Endodermal cell (in vitro differentiated cells): ENCODE results near the gene CPSF4L. TPM values are rescaled to one million over a fixed set of nuclear protein-coding genes. Genes with fewer than 3 reads are reported as not detected.

Experiments
- DNase-seq: peaks from one replicate; pipeline ENCODE4 v3.0.0-alpha.2; 2017
- H3K27ac ChIP-seq: 2 replicates; pipeline ENCODE4 v1.5.1; 2013; ENCODE audit warnings: mild to moderate bottlenecking, low read depth, low read length, moderate library complexity
- H3K27me3 ChIP-seq: 2 replicates; pipeline ENCODE4 v1.6.1; 2013; ENCODE audit warnings: mild to moderate bottlenecking, low read length, moderate library complexity; ENCODE audit not compliant: insufficient read depth, control insufficient read depth, poor library complexity, severe bottlenecking
- H3K36me3 ChIP-seq: 2 replicates; pipeline ENCODE4 v1.7.0; 2013; ENCODE audit warnings: mild to moderate bottlenecking, low read length, moderate library complexity; ENCODE audit not compliant: control insufficient read depth, insufficient read depth
- H3K4me1 ChIP-seq: one replicate; pipeline ENCODE4 v1.7.0; 2013; ENCODE audit warnings: low read length; ENCODE audit not compliant: control insufficient read depth, insufficient read depth
- H3K4me3 ChIP-seq: 2 replicates; pipeline ENCODE4 v1.5.1; 2013; ENCODE audit warnings: mild to moderate bottlenecking, low read length, moderate library complexity
- H3K9ac ChIP-seq: 2 replicates; pipeline ENCODE4 v1.6.1; 2013; ENCODE audit warnings: mild to moderate bottlenecking, low read length, moderate library complexity; ENCODE audit not compliant: poor library complexity, severe bottlenecking; ENCODE audit errors: extremely low read depth
- H3K9me3 ChIP-seq: 2 replicates; pipeline ENCODE4 v1.6.1; 2013; ENCODE audit warnings: mild to moderate bottlenecking, low read length, moderate library complexity; ENCODE audit not compliant: control insufficient read depth
- H3K27ac Mint-ChIP-seq: 2 replicates; pipeline ENCODE4 v1.8.0; 2020; ENCODE audit warnings: mixed read lengths
- H3K27me3 Mint-ChIP-seq: 2 replicates; pipeline ENCODE4 v1.8.0; 2021; ENCODE audit warnings: mild to moderate bottlenecking, mixed read lengths; ENCODE audit not compliant: insufficient read depth
- H3K36me3 Mint-ChIP-seq: 2 replicates; pipeline ENCODE4 v1.8.0; 2020; ENCODE audit warnings: low read depth, mixed read lengths
- H3K4me1 Mint-ChIP-seq: 2 replicates; pipeline ENCODE4 v1.8.0; 2020; ENCODE audit warnings: mixed read lengths
- H3K4me3 Mint-ChIP-seq: 2 replicates; pipeline ENCODE4 v1.8.0; 2020; ENCODE audit warnings: mild to moderate bottlenecking, moderate library complexity, mixed read lengths
- H3K9me3 Mint-ChIP-seq: 2 replicates; pipeline ENCODE4 v1.8.0; 2020; ENCODE audit warnings: mild to moderate bottlenecking, mixed read lengths
- WGBS, 2 experiments: methylation state at CpG; one replicate each; pipeline versions ENCODE4 v1.1.5 to v1.1.7; 2013; ENCODE audit warnings: missing lambda C conversion rate in 2 of 2, mixed read lengths in 1 of 2; ENCODE audit not compliant: insufficient coverage in 1 of 2, insufficient read length in 1 of 2; 5-methylcytosine and 5-hydroxymethylcytosine counted together
- total RNA-seq, 2 donors: library from RNA; stranded (reverse); fragmentation: NEBNext Ultra II Directional in 1 of 2; extraction: Animal tissue kit (Norgen Biotek cat#: 25700) in 1 of 2; gene quantifications; 2 replicates in 1 of 2; 3 replicates in 1 of 2; pipeline ENCODE4 v1.2.1, GENCODE V29; 2021
- TF ChIP-seq, protein P1 (sequence below): fragments of 200-600 bp; sonication (generic); conservative IDR thresholded peaks from 2 replicates; pipeline ENCODE4 v1.5.0; 2021; ENCODE audit warnings: antibody characterized with exemption, mild to moderate bottlenecking

Gene CPSF4L
- total RNA-seq, 2 donors from 2014 or later, result 0.29 to 0.58 TPM

DNA sequence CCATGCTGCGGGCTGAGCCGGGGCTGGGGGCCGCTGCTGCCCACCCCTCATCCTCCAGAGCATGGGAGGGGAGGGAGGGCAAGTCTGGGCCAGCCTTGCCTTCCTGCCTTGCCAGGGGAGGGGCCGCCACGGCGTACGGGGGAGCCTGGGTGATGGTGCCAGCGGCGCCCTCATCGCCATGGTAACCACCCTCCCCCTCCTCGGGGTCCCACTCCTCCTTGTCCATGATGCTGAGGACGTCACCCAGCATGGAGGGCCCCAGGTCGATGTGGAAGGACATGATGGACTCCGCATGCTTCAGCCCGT is 23.9 kb upstream of the CPSF4L start:
- H3K27ac ChIP-seq, result peak overlapping the region; percentile 61
- peaks cover 41% of the 10 kb centered on the region for H3K4me1 Mint-ChIP-seq

DNA sequence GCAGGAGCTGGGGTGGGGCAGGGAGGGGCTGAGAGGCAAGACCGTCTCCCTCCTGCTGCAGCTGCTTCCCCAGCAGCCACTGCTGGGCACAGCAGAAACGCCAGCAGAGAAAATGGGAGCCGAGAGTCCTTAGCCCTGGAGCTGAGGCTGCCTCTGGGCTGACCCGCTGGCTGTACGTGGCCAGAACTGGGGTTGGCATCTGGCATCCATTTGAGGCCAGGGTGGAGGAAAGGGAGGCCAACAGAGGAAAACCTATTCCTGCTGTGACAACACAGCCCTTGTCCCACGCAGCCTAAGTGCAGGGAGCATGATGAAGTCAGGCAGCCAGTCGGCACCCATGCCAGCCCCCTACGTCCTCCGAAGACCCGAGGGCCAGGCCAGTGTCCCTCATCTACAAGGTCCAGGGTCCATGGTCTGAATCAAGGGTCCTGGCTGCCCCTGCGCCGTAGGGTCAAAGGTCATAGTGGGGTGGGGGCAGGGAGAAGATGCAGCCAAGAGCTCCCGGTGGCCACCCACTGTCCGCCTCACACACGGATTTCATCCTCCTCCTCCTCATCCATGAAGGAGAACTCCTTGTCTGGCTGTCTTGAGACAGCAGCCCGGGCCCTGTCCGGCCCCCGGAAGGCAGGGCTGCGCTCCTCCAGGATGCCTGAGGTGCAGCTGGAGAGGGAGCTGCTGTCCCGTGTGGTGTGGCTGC is 23.4 kb upstream of the CPSF4L start:
- Histone ChIP-seq H3K9me3 (no peaks in the 10 kb centered on the region), H3K27me3 (no peaks in the 10 kb centered on the region), H3K4me3 (no peak overlapping the region), H3K4me1 (peaks cover 22% of the 10 kb centered on the region), H3K27ac (peak overlapping the region; percentile 61), H3K9ac (no peak overlapping the region), H3K36me3 (peaks cover 50% of the 10 kb centered on the region)
- no peaks in the 10 kb centered on the region for H3K27me3 Mint-ChIP-seq
- H3K4me1 Mint-ChIP-seq, result peaks cover 37% of the 10 kb centered on the region
- no peaks in the 10 kb centered on the region for H3K9me3 Mint-ChIP-seq
- TF ChIP-seq, protein P1, sequence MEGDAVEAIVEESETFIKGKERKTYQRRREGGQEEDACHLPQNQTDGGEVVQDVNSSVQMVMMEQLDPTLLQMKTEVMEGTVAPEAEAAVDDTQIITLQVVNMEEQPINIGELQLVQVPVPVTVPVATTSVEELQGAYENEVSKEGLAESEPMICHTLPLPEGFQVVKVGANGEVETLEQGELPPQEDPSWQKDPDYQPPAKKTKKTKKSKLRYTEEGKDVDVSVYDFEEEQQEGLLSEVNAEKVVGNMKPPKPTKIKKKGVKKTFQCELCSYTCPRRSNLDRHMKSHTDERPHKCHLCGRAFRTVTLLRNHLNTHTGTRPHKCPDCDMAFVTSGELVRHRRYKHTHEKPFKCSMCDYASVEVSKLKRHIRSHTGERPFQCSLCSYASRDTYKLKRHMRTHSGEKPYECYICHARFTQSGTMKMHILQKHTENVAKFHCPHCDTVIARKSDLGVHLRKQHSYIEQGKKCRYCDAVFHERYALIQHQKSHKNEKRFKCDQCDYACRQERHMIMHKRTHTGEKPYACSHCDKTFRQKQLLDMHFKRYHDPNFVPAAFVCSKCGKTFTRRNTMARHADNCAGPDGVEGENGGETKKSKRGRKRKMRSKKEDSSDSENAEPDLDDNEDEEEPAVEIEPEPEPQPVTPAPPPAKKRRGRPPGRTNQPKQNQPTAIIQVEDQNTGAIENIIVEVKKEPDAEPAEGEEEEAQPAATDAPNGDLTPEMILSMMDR, result no peak
- H3K4me3 Mint-ChIP-seq, result no peak overlapping the region
- no peak overlapping the region for H3K27ac Mint-ChIP-seq
- H3K36me3 Mint-ChIP-seq, result peaks cover 20% of the 10 kb centered on the region
- DNase-seq, result no peak
- 91 to 92% methylated on average over 14 to 20 of the region's 20 CpGs for WGBS, 2 experiments

More for the DNA sequence above, 23.9 kb upstream of the CPSF4L start:
- TF ChIP-seq, protein P1, result no peak
- Mint-ChIP-seq H3K27me3 (no peaks in the 10 kb centered on the region), H3K9me3 (no peaks in the 10 kb centered on the region), H3K27ac (no peak overlapping the region), H3K36me3 (peaks cover 20% of the 10 kb centered on the region), H3K4me3 (no peak overlapping the region)
- no peak overlapping the region for H3K4me3 ChIP-seq
- no peaks in the 10 kb centered on the region for H3K9me3 ChIP-seq
- peaks cover 27% of the 10 kb centered on the region for H3K4me1 ChIP-seq
- WGBS, 2 experiments, result 89 to 98% methylated on average over 8 to 15 of the region's 15 CpGs
- H3K27me3 ChIP-seq, result no peaks in the 10 kb centered on the region
- DNase-seq, result no peak
- peaks cover 50% of the 10 kb centered on the region for H3K36me3 ChIP-seq
- H3K9ac ChIP-seq, result no peak overlapping the region

DNA sequence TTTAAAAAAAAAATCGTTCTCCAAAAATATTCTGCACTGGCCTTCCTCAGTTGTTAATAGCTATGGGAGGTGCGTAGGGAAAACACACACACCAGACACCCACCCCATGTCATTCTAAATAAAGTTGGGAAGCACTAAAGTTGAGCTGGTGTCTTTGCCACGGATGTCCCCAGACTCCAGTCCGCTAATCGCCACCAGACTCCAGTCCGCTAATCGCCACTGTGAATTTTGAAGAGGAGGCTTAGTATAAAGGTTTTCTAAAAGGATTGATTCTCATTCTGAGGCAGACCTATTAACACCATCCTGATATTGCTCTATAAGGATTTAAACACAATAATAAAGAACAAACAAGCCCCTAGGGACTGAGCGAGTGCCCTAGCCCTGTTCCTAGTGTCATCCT is 22.7 kb upstream of the CPSF4L start:
- DNase-seq, result no peak
- Mint-ChIP-seq H3K4me3 (no peak overlapping the region), H3K27me3 (no peaks in the 10 kb centered on the region), H3K27ac (no peak overlapping the region), H3K4me1 (peaks cover 35% of the 10 kb centered on the region), H3K9me3 (no peaks in the 10 kb centered on the region), H3K36me3 (peaks cover 20% of the 10 kb centered on the region)
- H3K9ac ChIP-seq, result no peak overlapping the region
- H3K4me1 ChIP-seq, result peaks cover 19% of the 10 kb centered on the region
- TF ChIP-seq, protein P1, result no peak
- no peaks in the 10 kb centered on the region for H3K9me3 ChIP-seq
- H3K27ac ChIP-seq, result peak overlapping the region; percentile 40
- no peak overlapping the region for H3K4me3 ChIP-seq
- H3K27me3 ChIP-seq, result no peaks in the 10 kb centered on the region
- WGBS, 2 experiments, result 93% methylated on average over 7 of the region's 8 CpGs; no CpG with 5 or more reads in 1 of the 2 experiments
- peaks cover 50% of the 10 kb centered on the region for H3K36me3 ChIP-seq
